GM23338 (cell line): Measurements from ENCODE around the gene GRID2. TPM values are rescaled to one million over a fixed set of nuclear protein-coding genes. Genes with fewer than 3 reads are reported as not detected.

Source experiments
- ATAC-seq: fragments of 200-7000 bp; cut with Tn5 transposase; 3 replicates; pipeline ENCODE4 v1.9.1; 2020
- DNase-seq: peaks from one replicate; pipeline ENCODE4 v3.0.0-alpha.2; 2015; ENCODE audit warnings: low spot score
- H2AFZ ChIP-seq: fragments of 200-600 bp; sonication (generic); 2 replicates; pipeline ENCODE4 v1.8.0; 2016; ENCODE audit warnings: antibody characterized with exemption, mild to moderate bottlenecking, moderate library complexity
- H3F3A ChIP-seq: fragments of 200-600 bp; sonication (generic); replicated peaks from 2 replicates; pipeline ENCODE4 v1.8.0; 2017; ENCODE audit warnings: antibody characterized with exemption, mixed run types, low read depth
- H3K27ac ChIP-seq: fragments of 200-600 bp; sonication (generic); 2 replicates; pipeline ENCODE4 v1.6.1; 2016; ENCODE audit warnings: low read depth
- H3K27me3 ChIP-seq: fragments of 200-600 bp; sonication (generic); 2 replicates; pipeline ENCODE4 v1.8.0; 2016; ENCODE audit warnings: mild to moderate bottlenecking, mixed run types, moderate library complexity; ENCODE audit not compliant: insufficient read depth
- H3K36me3 ChIP-seq: fragments of 200-600 bp; sonication (generic); 2 replicates; pipeline ENCODE4 v1.8.0; 2016; ENCODE audit warnings: mild to moderate bottlenecking; ENCODE audit not compliant: insufficient read depth
- H3K4me1 ChIP-seq: fragments of 200-600 bp; sonication (generic); 2 replicates; pipeline ENCODE4 v1.8.0; 2016; ENCODE audit warnings: mild to moderate bottlenecking, moderate library complexity; ENCODE audit not compliant: insufficient read depth
- H3K4me2 ChIP-seq: fragments of 200-600 bp; sonication (generic); 2 replicates; pipeline ENCODE4 v1.7.1; 2017; ENCODE audit warnings: mixed run types
- H3K4me3 ChIP-seq: fragments of 200-600 bp; sonication (generic); 2 replicates; pipeline ENCODE4 v1.6.1; 2016; ENCODE audit warnings: mixed run types
- H3K79me2 ChIP-seq: fragments of 200-600 bp; sonication (generic); replicated peaks from 2 replicates; pipeline ENCODE4 v1.8.0; 2017; ENCODE audit warnings: mild to moderate bottlenecking; ENCODE audit not compliant: insufficient read depth
- H3K9me2 ChIP-seq: fragments of 200-600 bp; sonication (generic); 2 replicates; pipeline ENCODE4 v1.8.0; 2017; ENCODE audit not compliant: insufficient read depth
- H4K20me1 ChIP-seq: fragments of 200-600 bp; sonication (generic); replicated peaks from 2 replicates; pipeline ENCODE4 v1.8.0; 2017; ENCODE audit warnings: mild to moderate bottlenecking; ENCODE audit not compliant: insufficient read depth
- H3K27ac Mint-ChIP-seq: 2 replicates; pipeline ENCODE4 v1.8.0; 2020; ENCODE audit warnings: inconsistent platforms, mild to moderate bottlenecking, moderate library complexity, mixed read lengths
- H3K27me3 Mint-ChIP-seq: 3 replicates; pipeline ENCODE4 v1.8.0; 2022; ENCODE audit warnings: low read depth, mild to moderate bottlenecking, moderate library complexity, mixed read lengths, inconsistent platforms; ENCODE audit not compliant: insufficient read depth, poor library complexity
- H3K36me3 Mint-ChIP-seq: 3 replicates; pipeline ENCODE4 v1.8.0; 2021; ENCODE audit warnings: low read depth, mild to moderate bottlenecking, inconsistent platforms, moderate library complexity, mixed read lengths
- H3K4me1 Mint-ChIP-seq: 3 replicates; pipeline ENCODE4 v1.8.0; 2020; ENCODE audit warnings: mild to moderate bottlenecking, inconsistent platforms, mixed read lengths
- H3K4me3 Mint-ChIP-seq: 3 replicates; pipeline ENCODE4 v1.8.0; 2021; ENCODE audit warnings: moderate library complexity, mild to moderate bottlenecking, inconsistent platforms, mixed read lengths
- H3K9me3 Mint-ChIP-seq: 3 replicates; pipeline ENCODE4 v1.8.0; 2020; ENCODE audit warnings: moderate library complexity, mild to moderate bottlenecking, inconsistent platforms, mixed read lengths
- CREB1 ChIP-seq: fragments of 250-450 bp; sonication (Bioruptor Pico); IDR thresholded peaks from 2 replicates; pipeline ENCODE4 v1.5.0; 2020; ENCODE audit warnings: low read depth, mild to moderate bottlenecking, moderate library complexity
- CTCF ChIP-seq, 2 experiments: fragments of 200-600 bp in 1 of 2; sonication (generic) in 1 of 2; conservative IDR thresholded peaks; 2 replicates each; pipeline versions ENCODE4 v1.5.1 to v1.6.1; 2016 to 2017; ENCODE audit warnings: antibody characterized with exemption in 2 of 2, low read depth in 2 of 2, mild to moderate bottlenecking in 2 of 2, moderate library complexity in 1 of 2
- ETS1 ChIP-seq: IDR thresholded peaks from 2 replicates; pipeline ENCODE4 v1.6.1; 2016; ENCODE audit warnings: antibody characterized with exemption
- EZH2 ChIP-seq: fragments of 200-600 bp; sonication (generic); IDR thresholded peaks from one replicate; pipeline ENCODE4 v1.8.0; 2017; ENCODE audit warnings: antibody characterized with exemption, mild to moderate bottlenecking, low read depth; ENCODE audit not compliant: unreplicated experiment
- EZH2phosphoT487 ChIP-seq: fragments of 200-600 bp; sonication (generic); IDR thresholded peaks from one replicate; pipeline ENCODE4 v1.8.1; 2018; ENCODE audit warnings: antibody characterized with exemption; ENCODE audit not compliant: unreplicated experiment
- NANOG ChIP-seq: IDR thresholded peaks from 2 replicates; pipeline ENCODE4 v1.6.1; 2016; ENCODE audit warnings: antibody characterized with exemption, borderline replicate concordance
- POLR2AphosphoS5 ChIP-seq: IDR thresholded peaks from 2 replicates; pipeline ENCODE4 v1.6.1; 2016; ENCODE audit warnings: antibody characterized with exemption, low read depth
- REST ChIP-seq: IDR thresholded peaks from one replicate; pipeline ENCODE4 v1.6.1; 2018; ENCODE audit warnings: antibody characterized with exemption; ENCODE audit not compliant: unreplicated experiment
- STAT1 ChIP-seq: IDR thresholded peaks from one replicate; pipeline ENCODE4 v1.6.1; 2016; ENCODE audit warnings: antibody characterized with exemption; ENCODE audit not compliant: unreplicated experiment
- ZNF462 ChIP-seq: fragments of 250-450 bp; sonication (Bioruptor Pico); IDR thresholded peaks from 2 replicates; pipeline ENCODE4 v1.5.0; 2020; ENCODE audit warnings: mild to moderate bottlenecking, moderate library complexity
- polyA plus RNA-seq: library from polyadenylated mRNA; unstranded; fragments of >200 nt; fragmentation: Nextera tagmentation; extraction: Ambion mirVana; gene quantifications from 2 replicates; pipeline ENCODE4 v1.2.1, GENCODE V29; 2016
- total RNA-seq: library from RNA; depleted of rRNA; stranded (reverse); fragments of >200 nt; shearing (Covaris generic); gene quantifications from 2 replicates; pipeline ENCODE4 v1.2.3, GENCODE V29; 2014

The GRID2 gene
- total and polyA plus RNA-seq, 2 experiments from 2014 or later = 19.9 to 65.4 TPM

- Mint-ChIP-seq H3K4me1 (peaks cover 35% of the 10 kb centered on the region), H3K4me3 (no peak overlapping the region), H3K27ac (no peak overlapping the region), H3K27me3 (peaks cover 5% of the 10 kb centered on the region), H3K36me3 (peaks cover 7% of the 10 kb centered on the region; the same call in 2 of the 3 replicates), H3K9me3 (no peaks in the 10 kb centered on the region)
- Histone ChIP-seq H3K4me1 (peaks cover 18% of the 10 kb centered on the region), H3K9me2 (peaks cover 10% of the 10 kb centered on the region; the same call in 1 of the 2 replicates), H3F3A (no peaks in the 10 kb centered on the region), H3K27ac (no peak overlapping the region), H3K27me3 (no peaks in the 10 kb centered on the region), H3K4me2 (no peak overlapping the region), H4K20me1 (no peaks in the 10 kb centered on the region), H3K79me2 (no peaks in the 10 kb centered on the region; the same call in 1 of the 2 replicates), H3K36me3 (no peaks in the 10 kb centered on the region), H2AFZ (no peak overlapping the region), H3K4me3 (no peak overlapping the region)
- DNase-seq (no peak), ATAC-seq (no peak)
- TF ChIP-seq CREB1 (no peak), STAT1 (no peak), POLR2AphosphoS5 (no peak), ZNF462 (no peak), NANOG (no peak), ETS1 (no peak), EZH2 (no peak), REST (no peak), EZH2phosphoT487 (no peak), CTCF (conservative IDR thresholded peaks at IDR 0.05; ENCODE audit: low read depth in 2 of 2) (no peak)
These were observed 64.9 kb downstream of the GRID2 start for GRCh38 chr4:92368653-92369052.
